Sigmoid colon (tissue), 4 donors: Measurements from ENCODE around the gene TMEM108.

Experiments used
- EP300 ChIP-seq, 4 donors: sonication (generic); formaldehyde crosslinking; IDR thresholded peaks; one replicate each; pipeline ENCODE4 v1.6.1; 2017; ENCODE audit warnings: antibody characterized with exemption in 4 of 4
- POLR2A ChIP-seq, 2 donors: fragments of 450-650 bp; IDR thresholded peaks; one replicate each; pipeline ENCODE4 v1.6.1; 2016; ENCODE audit warnings: antibody characterized with exemption in 2 of 2, mild to moderate bottlenecking in 2 of 2, moderate library complexity in 2 of 2
- POLR2AphosphoS5 ChIP-seq, 4 donors: sonication (generic); formaldehyde crosslinking; IDR thresholded peaks; one replicate each; pipeline ENCODE4 v1.6.1; 2017; ENCODE audit warnings: antibody characterized with exemption in 4 of 4
- TF ChIP-seq, protein P1 (sequence below), 4 experiments: fragments of 450-650 bp in 3 of 4; fragments of 200-600 bp in 1 of 4; IDR thresholded peaks; one replicate each; pipeline ENCODE4 v1.5.1; 2016 to 2019; ENCODE audit warnings: antibody characterized with exemption in 4 of 4, mild to moderate bottlenecking in 3 of 4, moderate library complexity in 2 of 4

DNA sequence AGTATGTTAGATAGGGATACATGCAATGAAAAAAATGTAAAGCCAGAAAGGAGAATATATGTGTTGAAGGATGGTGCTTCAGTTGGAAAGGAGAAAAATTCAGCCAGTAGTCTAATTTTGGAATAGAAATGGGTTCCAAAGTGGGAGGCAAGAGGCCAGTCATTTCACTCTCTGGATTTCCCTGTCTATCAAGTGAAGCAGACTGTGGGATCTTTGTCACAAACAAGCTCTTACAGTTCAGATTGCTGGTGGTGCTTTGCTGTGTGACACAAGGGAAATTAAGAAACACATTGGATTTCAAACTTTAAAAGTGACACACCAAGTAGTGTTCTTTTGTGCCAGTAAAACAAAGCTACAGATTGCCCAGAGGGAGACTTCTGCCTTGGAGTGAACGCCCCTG is 279.7 kb downstream of the TMEM108 start:
- TF ChIP-seq POLR2A (IDR thresholded peaks at IDR 0.05) (no peak), EP300 (IDR thresholded peaks at IDR 0.05) (no peak), POLR2AphosphoS5 (IDR thresholded peaks at IDR 0.05) (no peak)
- TF ChIP-seq, protein P1, sequence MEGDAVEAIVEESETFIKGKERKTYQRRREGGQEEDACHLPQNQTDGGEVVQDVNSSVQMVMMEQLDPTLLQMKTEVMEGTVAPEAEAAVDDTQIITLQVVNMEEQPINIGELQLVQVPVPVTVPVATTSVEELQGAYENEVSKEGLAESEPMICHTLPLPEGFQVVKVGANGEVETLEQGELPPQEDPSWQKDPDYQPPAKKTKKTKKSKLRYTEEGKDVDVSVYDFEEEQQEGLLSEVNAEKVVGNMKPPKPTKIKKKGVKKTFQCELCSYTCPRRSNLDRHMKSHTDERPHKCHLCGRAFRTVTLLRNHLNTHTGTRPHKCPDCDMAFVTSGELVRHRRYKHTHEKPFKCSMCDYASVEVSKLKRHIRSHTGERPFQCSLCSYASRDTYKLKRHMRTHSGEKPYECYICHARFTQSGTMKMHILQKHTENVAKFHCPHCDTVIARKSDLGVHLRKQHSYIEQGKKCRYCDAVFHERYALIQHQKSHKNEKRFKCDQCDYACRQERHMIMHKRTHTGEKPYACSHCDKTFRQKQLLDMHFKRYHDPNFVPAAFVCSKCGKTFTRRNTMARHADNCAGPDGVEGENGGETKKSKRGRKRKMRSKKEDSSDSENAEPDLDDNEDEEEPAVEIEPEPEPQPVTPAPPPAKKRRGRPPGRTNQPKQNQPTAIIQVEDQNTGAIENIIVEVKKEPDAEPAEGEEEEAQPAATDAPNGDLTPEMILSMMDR (IDR thresholded peaks at IDR 0.05) = no peak
